ENCODE results near the gene TBX5.
"Not testable (repeated sequence)": the region's sequence is repeated elsewhere in the genome, so short reads cannot be mapped to it uniquely, and the experiment has no call there.

TBX5 gene

DNA sequence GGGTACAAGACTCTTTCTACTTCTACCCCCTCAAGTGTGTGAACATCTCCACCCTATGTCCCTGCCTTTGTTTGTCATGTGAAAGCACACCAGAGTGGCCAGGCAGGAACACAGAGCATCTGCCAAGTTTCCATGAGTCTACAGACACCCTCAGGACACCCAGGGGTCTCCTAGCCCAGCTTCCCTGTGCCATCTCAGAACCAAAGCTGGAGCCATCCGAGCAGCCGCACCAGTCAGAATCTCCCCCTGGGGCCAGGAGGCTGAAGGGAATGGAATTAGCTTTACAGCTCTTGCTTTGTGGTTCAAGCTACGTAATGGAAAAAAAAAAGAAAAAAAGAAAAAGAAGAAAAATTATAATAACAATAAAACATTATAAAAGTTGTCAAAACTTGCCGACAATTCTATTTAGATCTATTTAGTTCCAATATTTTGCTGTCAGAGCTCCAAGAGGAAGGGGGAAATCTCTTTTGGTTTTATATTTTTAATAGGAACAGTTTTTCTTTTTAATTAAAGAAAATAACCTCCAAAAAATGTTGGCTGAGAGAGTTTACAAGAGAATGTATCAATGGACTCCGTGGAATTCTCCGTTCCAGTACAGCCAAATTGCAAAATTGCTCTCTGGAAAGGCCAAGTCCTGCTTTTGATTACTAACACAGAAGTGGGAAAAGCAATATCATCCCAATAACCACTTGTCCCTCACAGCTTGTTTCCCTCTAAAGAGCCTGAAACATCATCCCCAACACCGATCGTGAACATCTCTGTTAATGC is 37.1 kb downstream of the TBX5 start:
- Histone ChIP-seq H3K27me3 (ENCODE audit: insufficient read depth, poor library complexity, severe bottlenecking) (peaks cover 10% of the 10 kb centered on the region), H3K36me3 (ENCODE audit: low read depth) (no peaks in the 10 kb centered on the region), H3K9me3 (ENCODE audit: severe bottlenecking) (no peaks in the 10 kb centered on the region), H3K4me3 (ENCODE audit: severe bottlenecking) (no peak overlapping the region), H3K27ac (ENCODE audit: poor library complexity, severe bottlenecking) (no peak overlapping the region), H3K4me1 (ENCODE audit: insufficient read depth, poor library complexity, severe bottlenecking) (no peaks in the 10 kb centered on the region)
- TF ChIP-seq, protein P1, sequence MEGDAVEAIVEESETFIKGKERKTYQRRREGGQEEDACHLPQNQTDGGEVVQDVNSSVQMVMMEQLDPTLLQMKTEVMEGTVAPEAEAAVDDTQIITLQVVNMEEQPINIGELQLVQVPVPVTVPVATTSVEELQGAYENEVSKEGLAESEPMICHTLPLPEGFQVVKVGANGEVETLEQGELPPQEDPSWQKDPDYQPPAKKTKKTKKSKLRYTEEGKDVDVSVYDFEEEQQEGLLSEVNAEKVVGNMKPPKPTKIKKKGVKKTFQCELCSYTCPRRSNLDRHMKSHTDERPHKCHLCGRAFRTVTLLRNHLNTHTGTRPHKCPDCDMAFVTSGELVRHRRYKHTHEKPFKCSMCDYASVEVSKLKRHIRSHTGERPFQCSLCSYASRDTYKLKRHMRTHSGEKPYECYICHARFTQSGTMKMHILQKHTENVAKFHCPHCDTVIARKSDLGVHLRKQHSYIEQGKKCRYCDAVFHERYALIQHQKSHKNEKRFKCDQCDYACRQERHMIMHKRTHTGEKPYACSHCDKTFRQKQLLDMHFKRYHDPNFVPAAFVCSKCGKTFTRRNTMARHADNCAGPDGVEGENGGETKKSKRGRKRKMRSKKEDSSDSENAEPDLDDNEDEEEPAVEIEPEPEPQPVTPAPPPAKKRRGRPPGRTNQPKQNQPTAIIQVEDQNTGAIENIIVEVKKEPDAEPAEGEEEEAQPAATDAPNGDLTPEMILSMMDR (IDR thresholded peaks at IDR 0.05; ENCODE audit: poor library complexity, severe bottlenecking), result no peak
- ATAC-seq (ENCODE audit: low read depth), result no peak
- DNase-seq (ENCODE audit: low spot score), result no peak

- Histone ChIP-seq H3K27ac (ENCODE audit: poor library complexity, severe bottlenecking) (no peak overlapping the region), H3K36me3 (ENCODE audit: low read depth) (no peaks in the 10 kb centered on the region), H3K9me3 (ENCODE audit: severe bottlenecking) (no peaks in the 10 kb centered on the region), H3K4me3 (ENCODE audit: severe bottlenecking) (no peak overlapping the region), H3K27me3 (ENCODE audit: insufficient read depth, poor library complexity, severe bottlenecking) (no peaks in the 10 kb centered on the region), H3K4me1 (ENCODE audit: insufficient read depth, poor library complexity, severe bottlenecking) (no peaks in the 10 kb centered on the region)
- TF ChIP-seq, protein P1 (IDR thresholded peaks at IDR 0.05; ENCODE audit: poor library complexity, severe bottlenecking), result no peak
- ATAC-seq (ENCODE audit: low read depth) (no peak), DNase-seq (ENCODE audit: low spot score) (no peak)
Measured at GRCh38 chr12:114361992-114362391, 44.0 kb downstream of the TBX5 start.

DNA sequence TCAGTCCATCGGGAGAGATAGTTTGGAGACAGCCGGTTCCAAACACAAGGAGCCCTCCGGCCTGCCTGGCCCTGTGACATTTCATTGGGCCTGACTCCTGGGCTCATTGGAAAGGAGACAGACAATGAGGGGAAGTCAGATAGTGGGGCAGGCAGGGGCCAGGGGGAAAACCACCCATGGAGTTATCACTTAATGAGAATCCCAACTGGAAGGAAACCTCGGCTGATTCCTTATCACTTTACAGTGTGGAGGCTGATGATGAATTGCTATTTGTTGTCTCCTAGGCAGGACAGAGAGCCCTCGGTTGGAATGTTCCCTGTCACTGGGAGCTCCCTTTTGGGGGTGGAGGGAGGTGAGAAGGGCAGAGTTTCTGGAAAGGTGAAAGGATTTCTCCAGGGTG is 44.4 kb downstream of the TBX5 start:
- DNase-seq (ENCODE audit: low spot score) (no peak), ATAC-seq (ENCODE audit: low read depth) (no peak)
- Histone ChIP-seq H3K27me3 (ENCODE audit: insufficient read depth, poor library complexity, severe bottlenecking) (no peaks in the 10 kb centered on the region), H3K4me3 (ENCODE audit: severe bottlenecking) (no peak overlapping the region), H3K36me3 (ENCODE audit: low read depth) (no peaks in the 10 kb centered on the region), H3K27ac (ENCODE audit: poor library complexity, severe bottlenecking) (no peak overlapping the region), H3K4me1 (ENCODE audit: insufficient read depth, poor library complexity, severe bottlenecking) (no peaks in the 10 kb centered on the region), H3K9me3 (ENCODE audit: severe bottlenecking) (no peaks in the 10 kb centered on the region)
- TF ChIP-seq, protein P1 (IDR thresholded peaks at IDR 0.05; ENCODE audit: poor library complexity, severe bottlenecking), result no peak

DNA sequence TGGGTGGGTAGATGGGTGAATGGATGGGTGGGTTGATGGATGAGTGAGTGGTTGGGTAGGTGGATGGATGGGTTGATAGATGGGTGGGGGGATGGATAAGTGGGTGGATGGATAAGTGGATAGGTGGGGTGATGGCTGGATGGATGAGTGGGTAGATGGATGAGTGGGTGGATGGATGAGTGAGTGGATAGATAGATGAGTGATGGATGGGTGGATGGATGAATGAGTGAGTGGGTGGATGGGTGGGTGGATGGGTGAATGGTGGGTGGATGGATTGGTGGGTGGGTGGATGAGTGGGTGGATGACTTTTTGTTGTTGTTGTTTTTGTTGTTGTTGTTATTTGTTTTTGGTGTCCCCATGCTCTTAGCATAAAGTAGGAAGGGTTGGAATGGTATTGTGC is 45.5 kb downstream of the TBX5 start:
- no peak overlapping the region for H3K27ac ChIP-seq (ENCODE audit: poor library complexity, severe bottlenecking)
- H3K36me3 ChIP-seq (ENCODE audit: low read depth), result no peaks in the 10 kb centered on the region
- H3K4me1 ChIP-seq (ENCODE audit: insufficient read depth, poor library complexity, severe bottlenecking), result no peaks in the 10 kb centered on the region
- ATAC-seq (ENCODE audit: low read depth) (no peak), DNase-seq (ENCODE audit: low spot score) (no peak)
- no peak overlapping the region for H3K4me3 ChIP-seq (ENCODE audit: severe bottlenecking)
- no peaks in the 10 kb centered on the region for H3K9me3 ChIP-seq (ENCODE audit: severe bottlenecking)
- TF ChIP-seq, protein P1 (IDR thresholded peaks at IDR 0.05; ENCODE audit: poor library complexity, severe bottlenecking), result no peak
- H3K27me3 ChIP-seq (ENCODE audit: insufficient read depth, poor library complexity, severe bottlenecking), result no peaks in the 10 kb centered on the region

DNA sequence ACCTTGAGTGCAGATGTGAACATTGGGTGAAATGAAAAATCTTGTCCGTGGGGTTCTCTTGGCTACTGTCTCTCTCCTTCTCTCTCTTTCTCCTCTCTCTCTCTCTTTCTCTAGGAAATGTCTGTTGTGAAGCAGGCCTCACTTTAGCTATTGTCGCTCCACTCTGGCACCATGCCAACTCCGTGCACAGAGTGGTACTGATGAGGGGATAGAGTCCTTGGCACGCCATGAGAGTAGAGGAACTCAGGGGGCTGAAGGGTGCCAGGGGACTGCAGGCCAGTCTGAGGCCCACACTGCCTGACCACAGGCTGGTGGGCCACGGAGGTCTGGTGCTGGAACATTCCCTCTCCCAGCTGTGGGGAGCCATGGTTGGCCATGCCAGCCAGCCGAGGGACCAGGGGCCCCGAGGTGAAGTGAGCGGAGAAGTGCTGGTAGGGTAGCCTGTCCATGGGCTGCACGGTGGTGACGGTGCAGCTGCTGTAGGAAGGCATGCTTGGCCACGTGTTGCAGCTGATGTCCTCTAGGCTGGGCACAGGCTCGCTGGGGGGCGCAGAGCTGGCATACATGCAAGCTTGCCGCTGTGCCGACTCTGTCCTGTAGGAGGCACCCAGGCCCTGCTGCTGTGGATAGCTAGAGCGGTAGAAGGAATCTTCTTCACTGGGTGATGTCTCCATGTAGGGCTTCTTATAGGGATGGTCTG is 50.4 kb downstream of the TBX5 start:
- Histone ChIP-seq H3K4me1 (ENCODE audit: insufficient read depth, poor library complexity, severe bottlenecking) (no peaks in the 10 kb centered on the region), H3K4me3 (ENCODE audit: severe bottlenecking) (no peak overlapping the region), H3K27ac (ENCODE audit: poor library complexity, severe bottlenecking) (no peak overlapping the region), H3K9me3 (ENCODE audit: severe bottlenecking) (no peaks in the 10 kb centered on the region), H3K27me3 (ENCODE audit: insufficient read depth, poor library complexity, severe bottlenecking) (peaks cover 9% of the 10 kb centered on the region), H3K36me3 (ENCODE audit: low read depth) (no peaks in the 10 kb centered on the region)
- no peak for DNase-seq (ENCODE audit: low spot score)
- no peak for ATAC-seq (ENCODE audit: low read depth)
- TF ChIP-seq, protein P1 (IDR thresholded peaks at IDR 0.05; ENCODE audit: poor library complexity, severe bottlenecking), result no peak

GRCh38 chr12:114349239-114349638 is 56.7 kb downstream of the TBX5 start:
- ATAC-seq (ENCODE audit: low read depth); DNase-seq (ENCODE audit: low spot score); H3K27me3 ChIP-seq (ENCODE audit: insufficient read depth, poor library complexity, severe bottlenecking); H3K27ac ChIP-seq (ENCODE audit: poor library complexity, severe bottlenecking); H3K4me3 ChIP-seq (ENCODE audit: severe bottlenecking); H3K4me1 ChIP-seq (ENCODE audit: insufficient read depth, poor library complexity, severe bottlenecking); H3K36me3 ChIP-seq (ENCODE audit: low read depth); H3K9me3 ChIP-seq (ENCODE audit: severe bottlenecking): not testable (repeated sequence)
